NK-92 (cell line): Measurements from ENCODE around the gene MIA2.

Experiments used
- DNase-seq: peaks from one replicate; lab custom pipeline; 2025; ENCODE audit not compliant: unreplicated experiment; lab: John Stamatoyannopoulos, UW

Gene MIA2

DNA sequence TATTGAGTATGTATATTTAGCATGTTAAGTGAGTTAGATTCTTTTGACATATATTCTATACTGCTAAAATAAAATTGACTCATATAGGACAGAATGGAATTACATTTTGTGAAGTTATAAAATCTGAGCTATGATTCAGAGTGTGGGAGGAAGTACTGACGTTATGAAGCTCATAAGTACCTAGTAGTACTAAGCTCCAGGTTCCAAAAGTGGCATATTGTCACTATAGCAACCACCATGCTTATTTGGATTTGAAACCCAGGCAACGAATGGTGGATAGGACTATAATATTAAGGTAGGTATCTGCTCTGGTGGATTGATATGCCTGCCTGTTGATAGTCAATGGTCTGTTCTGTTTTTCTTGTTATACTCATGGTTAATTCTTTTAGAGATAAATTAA, 200.7 kb downstream of the MIA2 start:
- no peak for DNase-seq

DNA sequence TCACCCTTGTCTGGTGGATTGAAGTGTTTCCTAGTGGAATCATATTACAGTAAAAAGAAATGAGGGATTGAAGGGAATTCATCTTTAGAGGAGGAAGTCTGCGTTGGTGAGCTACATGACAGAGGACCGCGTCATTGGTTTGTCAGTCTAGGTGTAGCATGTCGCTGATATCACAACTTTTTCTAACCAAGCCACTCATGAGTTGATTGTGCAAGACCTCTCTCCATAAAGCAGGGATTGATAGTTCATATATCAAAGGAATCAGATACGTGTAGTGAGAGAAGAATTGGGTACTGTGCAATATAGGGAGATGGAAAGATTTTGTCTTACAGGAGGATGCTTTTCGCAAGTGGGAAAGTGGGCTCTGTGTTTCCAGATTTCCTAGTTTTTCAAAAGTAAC, 201.5 kb downstream of the MIA2 start:
- no peak for DNase-seq
